DND-41 (cell line): ENCODE results near the gene ANG.
A peak's percentile ranks its signal among the peaks of the same experiment; 100 is the strongest.

ENCODE experiments used
- EZH2 ChIP-seq: IDR thresholded peaks from 3 replicates; pipeline ENCODE4 v1.6.1; 2012; ENCODE audit warnings: borderline replicate concordance, low read depth, mild to moderate bottlenecking, moderate library complexity, low read length, inconsistent platforms; ENCODE audit not compliant: severe bottlenecking
- TF ChIP-seq, protein P1 (sequence below): IDR thresholded peaks from 2 replicates; pipeline ENCODE4 v1.5.1; 2012; ENCODE audit warnings: borderline replicate concordance, low read length, moderate library complexity, mild to moderate bottlenecking; ENCODE audit not compliant: poor library complexity, severe bottlenecking; ENCODE audit errors: extremely low read depth

DNA sequence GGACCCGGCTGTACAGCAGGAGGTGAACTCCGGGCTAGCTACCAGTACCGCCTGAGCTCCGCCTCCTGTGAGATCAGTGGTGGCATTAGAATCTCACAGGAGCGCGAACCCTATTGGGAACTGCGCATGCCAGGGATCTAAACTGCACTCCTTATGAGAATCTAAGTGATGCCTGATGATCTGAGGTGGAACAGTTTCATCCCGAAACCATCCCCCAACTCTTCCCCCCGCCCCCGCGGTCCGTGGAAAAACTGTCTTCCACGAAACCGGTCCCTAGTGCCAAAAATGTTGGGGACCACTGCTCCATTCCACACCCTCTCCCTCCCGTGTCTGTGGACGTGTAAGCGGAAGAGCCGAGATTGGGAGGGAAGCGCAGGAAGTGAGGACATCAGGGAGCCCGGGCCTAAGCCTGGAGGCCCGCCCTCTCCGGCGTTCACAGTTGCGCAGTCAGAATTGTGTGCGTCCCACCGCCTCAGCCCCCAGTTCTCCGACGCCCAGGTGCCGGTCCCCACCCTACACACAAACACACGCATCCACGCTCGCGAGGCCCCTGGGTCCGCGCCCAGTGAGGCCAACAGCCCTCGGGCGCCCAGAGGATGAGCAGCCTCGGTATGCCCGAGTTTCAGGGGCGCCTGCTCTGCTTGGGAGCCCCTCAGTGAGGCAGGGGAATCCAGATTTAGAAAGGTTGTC is 6.0 kb upstream of the ANG start:
- TF ChIP-seq, protein P1, sequence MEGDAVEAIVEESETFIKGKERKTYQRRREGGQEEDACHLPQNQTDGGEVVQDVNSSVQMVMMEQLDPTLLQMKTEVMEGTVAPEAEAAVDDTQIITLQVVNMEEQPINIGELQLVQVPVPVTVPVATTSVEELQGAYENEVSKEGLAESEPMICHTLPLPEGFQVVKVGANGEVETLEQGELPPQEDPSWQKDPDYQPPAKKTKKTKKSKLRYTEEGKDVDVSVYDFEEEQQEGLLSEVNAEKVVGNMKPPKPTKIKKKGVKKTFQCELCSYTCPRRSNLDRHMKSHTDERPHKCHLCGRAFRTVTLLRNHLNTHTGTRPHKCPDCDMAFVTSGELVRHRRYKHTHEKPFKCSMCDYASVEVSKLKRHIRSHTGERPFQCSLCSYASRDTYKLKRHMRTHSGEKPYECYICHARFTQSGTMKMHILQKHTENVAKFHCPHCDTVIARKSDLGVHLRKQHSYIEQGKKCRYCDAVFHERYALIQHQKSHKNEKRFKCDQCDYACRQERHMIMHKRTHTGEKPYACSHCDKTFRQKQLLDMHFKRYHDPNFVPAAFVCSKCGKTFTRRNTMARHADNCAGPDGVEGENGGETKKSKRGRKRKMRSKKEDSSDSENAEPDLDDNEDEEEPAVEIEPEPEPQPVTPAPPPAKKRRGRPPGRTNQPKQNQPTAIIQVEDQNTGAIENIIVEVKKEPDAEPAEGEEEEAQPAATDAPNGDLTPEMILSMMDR, result peak; percentile 32
- no peak for TF ChIP-seq EZH2
